HepG2 (cell line): ENCODE results near the gene AP1AR. TPM values are rescaled to one million over a fixed set of nuclear protein-coding genes. Genes with fewer than 3 reads are reported as not detected.
A peak's percentile ranks its signal among the peaks of the same experiment; 100 is the strongest.

Source experiments
- DR1 ChIP-seq: sonication (generic); formaldehyde crosslinking; IDR thresholded peaks from 2 replicates; pipeline ENCODE4 v1.8.0; 2021; ENCODE audit warnings: mild to moderate bottlenecking, missing genetic modification reagents, inconsistent platforms
- FOXA3 ChIP-seq: IDR thresholded peaks from 2 replicates; pipeline ENCODE4 v1.6.1; 2016; ENCODE audit warnings: missing genetic modification reagents, missing compliant biosample characterization
- FOXP1 ChIP-seq, 2 experiments: fragments of 450-650 bp in 1 of 2; IDR thresholded peaks; 2 replicates each; pipeline ENCODE4 v1.6.1; 2017 to 2018; ENCODE audit warnings: antibody characterized with exemption in 1 of 2
- GATAD2A ChIP-seq: IDR thresholded peaks from 2 replicates; pipeline ENCODE4 v1.6.1; 2016
- HMG20A ChIP-seq: IDR thresholded peaks from 2 replicates; pipeline ENCODE4 v1.6.1; 2016; ENCODE audit warnings: borderline replicate concordance
- POLR2AphosphoS2 ChIP-seq: IDR thresholded peaks from 2 replicates; pipeline ENCODE4 v1.6.1; 2011; ENCODE audit warnings: low read depth, low read length, improper control_type of control experiment
- SALL1 ChIP-seq: sonication (generic); formaldehyde crosslinking; IDR thresholded peaks from 2 replicates; pipeline ENCODE4 v1.8.0; 2022; ENCODE audit warnings: mild to moderate bottlenecking, missing genetic modification reagents
- SAP130 ChIP-seq: IDR thresholded peaks from 2 replicates; pipeline ENCODE4 v1.6.1; 2016; ENCODE audit warnings: low read depth
- SOX5 ChIP-seq: IDR thresholded peaks from 2 replicates; pipeline ENCODE4 v1.6.1; 2016; ENCODE audit warnings: borderline replicate concordance
- SOX6 ChIP-seq, 2 experiments: fragments of 450-650 bp in 1 of 2; sonication (generic) in 1 of 2; formaldehyde crosslinking in 1 of 2; IDR thresholded peaks; 2 replicates each; pipeline versions ENCODE4 v1.4.0 to v1.6.1; 2017 to 2020; ENCODE audit warnings: antibody characterized with exemption in 1 of 2, mild to moderate bottlenecking in 1 of 2, missing genetic modification reagents in 1 of 2
- ZNF7 ChIP-seq: IDR thresholded peaks from 2 replicates; pipeline ENCODE4 v1.6.1; 2016; ENCODE audit warnings: missing biosample characterization, missing genetic modification reagents
- polyA plus RNA-seq, 8 experiments: library from polyadenylated mRNA; depleted of rRNA in 3 of 8; stranded (reverse) in 7 of 8; unstranded in 1 of 8; fragments of >200 nt; fragmentation: Illumina TruSeq in 4 of 8; extraction: Trizol in 4 of 8; gene quantifications; 2 replicates each; pipeline versions ENCODE4 v1.2.1 to v1.2.3, GENCODE V29; 2011 to 2016; ENCODE audit warnings: low read depth in 4 of 8, missing spikeins in 1 of 8, mixed read lengths in 1 of 8; ENCODE audit not compliant: insufficient read depth in 1 of 8
- total RNA-seq, 5 experiments: library from RNA; depleted of rRNA; stranded (reverse); fragments of >200 nt; fragmentation: Illumina TruSeq; extraction: Trizol; gene quantifications; 2 replicates each; pipeline ENCODE4 v1.2.3, GENCODE V29; 2016; ENCODE audit warnings: low read depth in 1 of 5
- TF ChIP-seq, protein P1 (sequence below): IDR thresholded peaks from 2 replicates; pipeline ENCODE4 v1.4.0; 2020; ENCODE audit warnings: mild to moderate bottlenecking, missing genetic modification reagents
- TF ChIP-seq, protein P2 (sequence below): sonication (generic); formaldehyde crosslinking; conservative IDR thresholded peaks from 2 replicates; pipeline ENCODE4 v1.4.0; 2020; ENCODE audit warnings: mild to moderate bottlenecking, missing genetic modification reagents, moderate library complexity
- TF ChIP-seq, protein P3 (sequence below): sonication (generic); formaldehyde crosslinking; conservative IDR thresholded peaks from 2 replicates; pipeline ENCODE4 v1.4.0; 2020; ENCODE audit warnings: missing genetic modification reagents
- TF ChIP-seq, protein P4 (sequence below): sonication (generic); formaldehyde crosslinking; IDR thresholded peaks from 2 replicates; pipeline ENCODE4 v1.4.0; 2020; ENCODE audit warnings: missing genetic modification reagents, borderline replicate concordance
- TF ChIP-seq, protein P5 (sequence below): sonication (generic); formaldehyde crosslinking; IDR thresholded peaks from 2 replicates; pipeline ENCODE4 v1.4.0; 2020; ENCODE audit warnings: missing genetic modification reagents, mild to moderate bottlenecking, borderline replicate concordance

The AP1AR gene
- total and polyA plus RNA-seq, 2 of the 13 experiments (the other 11 are each of a cell fraction or from before 2014, with no cell fraction given): 24.9 to 39.9 TPM

DNA sequence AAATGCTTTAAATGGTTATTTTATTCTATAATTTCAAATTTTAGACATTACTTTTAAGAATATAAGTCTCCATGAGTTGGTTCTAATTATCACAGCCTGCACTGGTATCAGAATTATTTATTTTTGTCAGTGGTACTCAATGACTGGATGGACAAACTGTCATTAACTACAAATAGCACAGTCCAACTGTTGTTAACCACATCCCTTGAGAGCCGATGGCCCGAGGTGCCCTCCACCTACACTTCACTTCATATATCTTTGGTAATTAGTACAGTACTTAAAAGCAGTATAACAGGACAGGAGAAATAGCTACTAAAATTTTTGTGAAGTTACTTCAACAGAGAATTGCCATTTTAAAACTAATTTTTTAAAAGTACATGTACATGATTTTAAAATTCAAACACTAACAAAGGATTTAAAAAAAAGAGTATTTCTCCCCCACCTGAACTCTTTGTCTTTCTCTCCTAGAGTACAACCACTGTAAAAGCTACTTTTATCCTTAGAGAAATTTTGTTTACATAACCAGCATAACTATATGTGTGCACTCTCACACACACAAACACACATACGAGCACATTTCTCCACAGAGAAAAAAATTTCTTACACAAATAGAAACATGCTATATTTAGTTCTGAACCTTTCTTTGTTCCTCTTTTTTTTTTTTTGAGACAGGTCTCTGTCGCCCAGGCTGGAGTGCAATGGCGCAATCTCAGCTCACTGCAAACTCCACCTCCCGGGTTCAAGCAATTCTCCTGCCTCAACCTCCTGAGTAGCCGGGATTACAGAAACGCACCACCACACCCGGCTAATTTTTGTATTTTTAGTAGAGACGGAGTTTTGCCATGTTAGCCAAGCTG is 47.7 kb downstream of the AP1AR start (continued):
- TF ChIP-seq SAP130 (CRISPR knock-in tag): 0 out of 2 replicates have a peak, but pooled peaks have one; percentile 30
- no peak for TF ChIP-seq SOX6 (IDR thresholded peaks at IDR 0.05)
- TF ChIP-seq SOX6 (CRISPR knock-in tag; IDR thresholded peaks at IDR 0.05): peak; percentile 76
- TF ChIP-seq, protein P1, sequence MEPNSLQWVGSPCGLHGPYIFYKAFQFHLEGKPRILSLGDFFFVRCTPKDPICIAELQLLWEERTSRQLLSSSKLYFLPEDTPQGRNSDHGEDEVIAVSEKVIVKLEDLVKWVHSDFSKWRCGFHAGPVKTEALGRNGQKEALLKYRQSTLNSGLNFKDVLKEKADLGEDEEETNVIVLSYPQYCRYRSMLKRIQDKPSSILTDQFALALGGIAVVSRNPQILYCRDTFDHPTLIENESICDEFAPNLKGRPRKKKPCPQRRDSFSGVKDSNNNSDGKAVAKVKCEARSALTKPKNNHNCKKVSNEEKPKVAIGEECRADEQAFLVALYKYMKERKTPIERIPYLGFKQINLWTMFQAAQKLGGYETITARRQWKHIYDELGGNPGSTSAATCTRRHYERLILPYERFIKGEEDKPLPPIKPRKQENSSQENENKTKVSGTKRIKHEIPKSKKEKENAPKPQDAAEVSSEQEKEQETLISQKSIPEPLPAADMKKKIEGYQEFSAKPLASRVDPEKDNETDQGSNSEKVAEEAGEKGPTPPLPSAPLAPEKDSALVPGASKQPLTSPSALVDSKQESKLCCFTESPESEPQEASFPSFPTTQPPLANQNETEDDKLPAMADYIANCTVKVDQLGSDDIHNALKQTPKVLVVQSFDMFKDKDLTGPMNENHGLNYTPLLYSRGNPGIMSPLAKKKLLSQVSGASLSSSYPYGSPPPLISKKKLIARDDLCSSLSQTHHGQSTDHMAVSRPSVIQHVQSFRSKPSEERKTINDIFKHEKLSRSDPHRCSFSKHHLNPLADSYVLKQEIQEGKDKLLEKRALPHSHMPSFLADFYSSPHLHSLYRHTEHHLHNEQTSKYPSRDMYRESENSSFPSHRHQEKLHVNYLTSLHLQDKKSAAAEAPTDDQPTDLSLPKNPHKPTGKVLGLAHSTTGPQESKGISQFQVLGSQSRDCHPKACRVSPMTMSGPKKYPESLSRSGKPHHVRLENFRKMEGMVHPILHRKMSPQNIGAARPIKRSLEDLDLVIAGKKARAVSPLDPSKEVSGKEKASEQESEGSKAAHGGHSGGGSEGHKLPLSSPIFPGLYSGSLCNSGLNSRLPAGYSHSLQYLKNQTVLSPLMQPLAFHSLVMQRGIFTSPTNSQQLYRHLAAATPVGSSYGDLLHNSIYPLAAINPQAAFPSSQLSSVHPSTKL (CRISPR knock-in tag): peak; percentile 64; the same call in 1 of the 2 replicates
- 0 out of 2 replicates have a peak, but pooled peaks have one; percentile 28 for TF ChIP-seq FOXA3 (CRISPR knock-in tag)
- TF ChIP-seq SOX5 (CRISPR knock-in tag): peak; percentile 74; the same call in 1 of the 2 replicates
- TF ChIP-seq HMG20A (CRISPR knock-in tag): peak; percentile 24; the same call in 1 of the 2 replicates
- TF ChIP-seq POLR2AphosphoS2: no peak
- TF ChIP-seq, protein P2, sequence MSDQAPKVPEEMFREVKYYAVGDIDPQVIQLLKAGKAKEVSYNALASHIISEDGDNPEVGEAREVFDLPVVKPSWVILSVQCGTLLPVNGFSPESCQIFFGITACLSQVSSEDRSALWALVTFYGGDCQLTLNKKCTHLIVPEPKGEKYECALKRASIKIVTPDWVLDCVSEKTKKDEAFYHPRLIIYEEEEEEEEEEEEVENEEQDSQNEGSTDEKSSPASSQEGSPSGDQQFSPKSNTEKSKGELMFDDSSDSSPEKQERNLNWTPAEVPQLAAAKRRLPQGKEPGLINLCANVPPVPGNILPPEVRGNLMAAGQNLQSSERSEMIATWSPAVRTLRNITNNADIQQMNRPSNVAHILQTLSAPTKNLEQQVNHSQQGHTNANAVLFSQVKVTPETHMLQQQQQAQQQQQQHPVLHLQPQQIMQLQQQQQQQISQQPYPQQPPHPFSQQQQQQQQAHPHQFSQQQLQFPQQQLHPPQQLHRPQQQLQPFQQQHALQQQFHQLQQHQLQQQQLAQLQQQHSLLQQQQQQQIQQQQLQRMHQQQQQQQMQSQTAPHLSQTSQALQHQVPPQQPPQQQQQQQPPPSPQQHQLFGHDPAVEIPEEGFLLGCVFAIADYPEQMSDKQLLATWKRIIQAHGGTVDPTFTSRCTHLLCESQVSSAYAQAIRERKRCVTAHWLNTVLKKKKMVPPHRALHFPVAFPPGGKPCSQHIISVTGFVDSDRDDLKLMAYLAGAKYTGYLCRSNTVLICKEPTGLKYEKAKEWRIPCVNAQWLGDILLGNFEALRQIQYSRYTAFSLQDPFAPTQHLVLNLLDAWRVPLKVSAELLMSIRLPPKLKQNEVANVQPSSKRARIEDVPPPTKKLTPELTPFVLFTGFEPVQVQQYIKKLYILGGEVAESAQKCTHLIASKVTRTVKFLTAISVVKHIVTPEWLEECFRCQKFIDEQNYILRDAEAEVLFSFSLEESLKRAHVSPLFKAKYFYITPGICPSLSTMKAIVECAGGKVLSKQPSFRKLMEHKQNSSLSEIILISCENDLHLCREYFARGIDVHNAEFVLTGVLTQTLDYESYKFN (CRISPR knock-in tag): 0 out of 2 replicates have a peak, but pooled peaks have one; percentile 27
- TF ChIP-seq SALL1 (CRISPR knock-in tag): 0 out of 2 replicates have a peak, but pooled peaks have one; percentile 26
- TF ChIP-seq, protein P3, sequence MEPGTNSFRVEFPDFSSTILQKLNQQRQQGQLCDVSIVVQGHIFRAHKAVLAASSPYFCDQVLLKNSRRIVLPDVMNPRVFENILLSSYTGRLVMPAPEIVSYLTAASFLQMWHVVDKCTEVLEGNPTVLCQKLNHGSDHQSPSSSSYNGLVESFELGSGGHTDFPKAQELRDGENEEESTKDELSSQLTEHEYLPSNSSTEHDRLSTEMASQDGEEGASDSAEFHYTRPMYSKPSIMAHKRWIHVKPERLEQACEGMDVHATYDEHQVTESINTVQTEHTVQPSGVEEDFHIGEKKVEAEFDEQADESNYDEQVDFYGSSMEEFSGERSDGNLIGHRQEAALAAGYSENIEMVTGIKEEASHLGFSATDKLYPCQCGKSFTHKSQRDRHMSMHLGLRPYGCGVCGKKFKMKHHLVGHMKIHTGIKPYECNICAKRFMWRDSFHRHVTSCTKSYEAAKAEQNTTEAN (CRISPR knock-in tag): 0 out of 2 replicates have a peak, but pooled peaks have one; percentile 54
- no peak for TF ChIP-seq FOXP1 (IDR thresholded peaks at IDR 0.05)
- TF ChIP-seq FOXP1 (CRISPR knock-in tag; IDR thresholded peaks at IDR 0.05): peak; percentile 33; the same call in 1 of the 2 replicates
- TF ChIP-seq, protein P4, sequence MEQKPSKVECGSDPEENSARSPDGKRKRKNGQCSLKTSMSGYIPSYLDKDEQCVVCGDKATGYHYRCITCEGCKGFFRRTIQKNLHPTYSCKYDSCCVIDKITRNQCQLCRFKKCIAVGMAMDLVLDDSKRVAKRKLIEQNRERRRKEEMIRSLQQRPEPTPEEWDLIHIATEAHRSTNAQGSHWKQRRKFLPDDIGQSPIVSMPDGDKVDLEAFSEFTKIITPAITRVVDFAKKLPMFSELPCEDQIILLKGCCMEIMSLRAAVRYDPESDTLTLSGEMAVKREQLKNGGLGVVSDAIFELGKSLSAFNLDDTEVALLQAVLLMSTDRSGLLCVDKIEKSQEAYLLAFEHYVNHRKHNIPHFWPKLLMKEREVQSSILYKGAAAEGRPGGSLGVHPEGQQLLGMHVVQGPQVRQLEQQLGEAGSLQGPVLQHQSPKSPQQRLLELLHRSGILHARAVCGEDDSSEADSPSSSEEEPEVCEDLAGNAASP (CRISPR knock-in tag): peak; percentile 9; the same call in 1 of the 2 replicates
- TF ChIP-seq DR1 (CRISPR knock-in tag): no peak
- 0 out of 2 replicates have a peak, but pooled peaks have one; percentile 28 for TF ChIP-seq GATAD2A (CRISPR knock-in tag)
- no peak for TF ChIP-seq ZNF7 (CRISPR knock-in tag)
- TF ChIP-seq, protein P5, sequence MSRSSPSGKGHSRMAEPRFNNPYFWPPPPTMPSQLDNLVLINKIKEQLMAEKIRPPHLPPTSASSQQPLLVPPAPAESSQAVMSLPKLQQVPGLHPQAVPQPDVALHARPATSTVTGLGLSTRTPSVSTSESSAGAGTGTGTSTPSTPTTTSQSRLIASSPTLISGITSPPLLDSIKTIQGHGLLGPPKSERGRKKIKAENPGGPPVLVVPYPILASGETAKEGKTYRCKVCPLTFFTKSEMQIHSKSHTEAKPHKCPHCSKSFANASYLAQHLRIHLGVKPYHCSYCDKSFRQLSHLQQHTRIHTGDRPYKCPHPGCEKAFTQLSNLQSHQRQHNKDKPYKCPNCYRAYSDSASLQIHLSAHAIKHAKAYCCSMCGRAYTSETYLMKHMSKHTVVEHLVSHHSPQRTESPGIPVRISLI (CRISPR knock-in tag): peak; percentile 81; the same call in 1 of the 2 replicates
